Testis (tissue), 3 donors: Measurements from ENCODE around the gene RHOA. TPM values are rescaled to one million over a fixed set of nuclear protein-coding genes. Genes with fewer than 3 reads are reported as not detected.
A peak's percentile ranks its signal among the peaks of the same experiment; 100 is the strongest.

Experiments used
- DNase-seq: peaks from one replicate; pipeline ENCODE4 v3.0.0-alpha.2; 2019
- H3K27ac ChIP-seq, 2 donors: fragments of 200-600 bp; sonication (generic); one replicate each; pipeline ENCODE4 v1.5.1; 2019
- H3K27me3 ChIP-seq: fragments of 200-600 bp; sonication (generic); one replicate; pipeline ENCODE4 v1.5.1; 2019
- H3K36me3 ChIP-seq: fragments of 200-600 bp; sonication (generic); one replicate; pipeline ENCODE4 v1.5.1; 2017; ENCODE audit warnings: low read depth; ENCODE audit errors: missing control alignments
- H3K4me1 ChIP-seq: fragments of 200-600 bp; sonication (generic); one replicate; pipeline ENCODE4 v1.5.1; 2019
- H3K4me3 ChIP-seq, 2 donors: fragments of 200-600 bp; sonication (generic); one replicate each; pipeline ENCODE4 v1.5.1; 2017 to 2019
- H3K9me3 ChIP-seq: fragments of 200-600 bp; sonication (generic); one replicate; pipeline ENCODE4 v1.5.1; 2017
- CTCF ChIP-seq, 3 experiments: fragments of 450-650 bp in 2 of 3; fragments of 200-600 bp in 1 of 3; sonication (generic) in 1 of 3; IDR thresholded peaks; one replicate each; pipeline ENCODE4 v1.5.1; 2016 to 2019; ENCODE audit warnings: antibody characterized with exemption in 3 of 3, mild to moderate bottlenecking in 2 of 3, moderate library complexity in 1 of 3
- POLR2A ChIP-seq: fragments of 450-650 bp; IDR thresholded peaks from one replicate; pipeline ENCODE4 v1.6.1; 2017; ENCODE audit warnings: antibody characterized with exemption, mild to moderate bottlenecking, moderate library complexity
- WGBS, 2 donors: methylation state at CpG; one replicate each; pipeline ENCODE4 v1.1.5; 2018; 5-methylcytosine and 5-hydroxymethylcytosine counted together
- intact Hi-C: fragments of 100-400 bp; cut with DNase I; formaldehyde crosslinking; loops from one replicate; pipeline ENCODE4 v1.15.1; 2023; ENCODE audit warnings: low total_unique reads
- polyA plus RNA-seq: library from polyadenylated mRNA; stranded (reverse); fragments of 350-450 nt; fragmentation: Illumina TruSeq; extraction: RNeasy Lipid Tissue Mini Kit (QIAGEN cat#74804); gene quantifications from one replicate; pipeline ENCODE4 v1.2.3, GENCODE V29; 2014; ENCODE audit warnings: low read depth, low replicate concordance; ENCODE audit not compliant: insufficient read depth
- total RNA-seq, 2 donors: library from RNA; depleted of rRNA; stranded (reverse); fragments of >200 nt; gene quantifications; one replicate each; pipeline ENCODE4 v1.2.3, GENCODE V29; 2016

RHOA gene
- total and polyA plus RNA-seq, 3 donors from 2014 or later: 207 to 331 (median 252) TPM

GRCh38 chr3:49454898-49455681 is 43.3 kb upstream of the RHOA start:
- H3K27ac ChIP-seq: no peak overlapping the region
- intact Hi-C loops: loop anchor here (10.0 kb wide), 1 partner anchor 280 kb away; the partner anchor contains the start of gene KLHDC8B
- no peaks in the 10 kb centered on the region for H3K9me3 ChIP-seq
- H3K4me3 ChIP-seq: no peak overlapping the region
- peaks cover 27% of the 10 kb centered on the region for H3K4me1 ChIP-seq
- DNase-seq: no peak
- no peaks in the 10 kb centered on the region for H3K36me3 ChIP-seq
- H3K27me3 ChIP-seq: no peaks in the 10 kb centered on the region
- WGBS, 2 donors: 51 to 67% methylated on average over 2 to 3 of the region's 3 CpGs
- TF ChIP-seq CTCF (IDR thresholded peaks at IDR 0.05) (no peak), POLR2A (no peak)

- intact Hi-C loops: loop anchor here (10.0 kb wide), 1 partner anchor 280 kb away; the partner anchor contains the start of gene KLHDC8B
- H3K27ac ChIP-seq: no peak overlapping the region
- TF ChIP-seq POLR2A (no peak), CTCF (IDR thresholded peaks at IDR 0.05) (peak in 1 of 3 experiments; percentile 9)
These were observed 42.7 kb upstream of the RHOA start for GRCh38 chr3:49454458-49454857.

DNA sequence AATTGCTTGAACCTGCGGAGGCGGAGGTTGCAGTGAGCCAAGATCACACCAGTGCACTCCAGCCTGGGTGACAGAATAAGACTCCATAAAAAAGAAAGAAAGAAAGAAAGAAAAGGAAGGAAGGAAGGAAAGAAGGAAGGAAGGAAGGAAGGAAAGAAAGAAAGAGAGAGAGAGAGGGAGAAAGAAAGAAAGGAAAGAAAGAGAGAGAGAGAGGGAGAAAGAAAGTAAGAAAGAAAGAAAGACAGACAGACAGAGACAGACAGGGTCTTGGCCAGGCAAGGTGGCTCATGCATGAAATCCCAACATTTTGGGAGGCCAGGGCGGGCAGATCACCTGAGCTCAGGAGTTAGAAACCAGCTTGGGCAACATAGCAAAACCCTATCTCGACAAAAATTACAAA is 41.8 kb upstream of the RHOA start:
- 86 to 88% methylated on average over 4 of the region's 4 CpGs for WGBS, 2 donors
- intact Hi-C loops: loop anchor here (10.0 kb wide), 1 partner anchor 279 kb away; the partner anchor contains the start of gene KLHDC8B
- TF ChIP-seq CTCF (IDR thresholded peaks at IDR 0.05) (no peak), POLR2A (no peak)

More at GRCh38 chr3:49454458-49454857, 42.7 kb upstream of the RHOA start:
- H3K36me3 ChIP-seq: no peaks in the 10 kb centered on the region
- H3K4me1 ChIP-seq: peaks cover 21% of the 10 kb centered on the region
- no peaks in the 10 kb centered on the region for H3K9me3 ChIP-seq
- DNase-seq: peak; percentile 44
- no peak overlapping the region for H3K4me3 ChIP-seq
- 86 to 95% methylated on average over 2 of the region's 2 CpGs for WGBS, 2 donors
- H3K27me3 ChIP-seq: no peaks in the 10 kb centered on the region

DNA sequence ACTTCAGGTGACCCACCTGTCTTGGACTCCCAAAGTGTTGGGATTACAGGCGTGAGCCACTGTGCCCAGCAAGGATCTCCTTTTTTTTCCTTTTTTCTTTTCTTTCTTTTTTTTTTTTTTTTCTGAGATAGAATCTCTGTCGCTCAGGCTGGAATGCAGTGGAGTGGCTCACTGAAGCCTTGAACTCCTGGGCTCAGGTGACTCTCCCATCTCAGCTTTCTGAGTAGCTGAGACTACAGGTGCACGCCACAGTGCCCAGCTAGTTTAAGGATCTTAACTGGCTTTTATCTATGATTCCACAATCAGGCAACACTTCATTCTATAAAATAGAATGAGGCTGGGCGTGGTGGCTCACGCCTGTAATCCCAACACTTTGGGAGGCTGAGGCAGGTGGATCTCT is 33.6 kb upstream of the RHOA start:
- H3K27me3 ChIP-seq: no peaks in the 10 kb centered on the region
- TF ChIP-seq CTCF (IDR thresholded peaks at IDR 0.05) (no peak), POLR2A (no peak)
- peaks cover 4% of the 10 kb centered on the region for H3K4me1 ChIP-seq
- H3K9me3 ChIP-seq: no peaks in the 10 kb centered on the region
- DNase-seq: no peak
- 94 to 96% methylated on average over 5 of the region's 5 CpGs for WGBS, 2 donors
- no peaks in the 10 kb centered on the region for H3K36me3 ChIP-seq
- intact Hi-C loops: no loop called here
- H3K4me3 ChIP-seq: no peak overlapping the region
- H3K27ac ChIP-seq: no peak overlapping the region

More for the DNA sequence above, 41.8 kb upstream of the RHOA start:
- Histone ChIP-seq H3K36me3 (no peaks in the 10 kb centered on the region), H3K27me3 (no peaks in the 10 kb centered on the region), H3K9me3 (no peaks in the 10 kb centered on the region), H3K4me3 (no peak overlapping the region), H3K4me1 (peaks cover 14% of the 10 kb centered on the region), H3K27ac (no peak overlapping the region)
- DNase-seq: no peak
